Measurements from ENCODE around the gene SLC6A1.

SLC6A1 gene

GRCh38 chr3:10992017-10992942 lies at the start of gene SLC6A1:
Gene SLC6A1 (plus strand): TSS chr3:10992748. CDS start chr3:11017212, 24,464 bp downstream.
- Histone ChIP-seq H3K27me3 (replicated peaks; ENCODE audit: control insufficient read depth, insufficient read depth, low read length) (no peaks in the 10 kb centered on the region; the same call in 1 of the 2 replicates), H3K36me3 (ENCODE audit: control insufficient read depth, insufficient read depth, low read length) (no peaks in the 10 kb centered on the region), H3K4me3 (replicated peaks; ENCODE audit: low read depth, low read length) (no peak within 1 kb of the TSS)
- TF ChIP-seq, protein P1, sequence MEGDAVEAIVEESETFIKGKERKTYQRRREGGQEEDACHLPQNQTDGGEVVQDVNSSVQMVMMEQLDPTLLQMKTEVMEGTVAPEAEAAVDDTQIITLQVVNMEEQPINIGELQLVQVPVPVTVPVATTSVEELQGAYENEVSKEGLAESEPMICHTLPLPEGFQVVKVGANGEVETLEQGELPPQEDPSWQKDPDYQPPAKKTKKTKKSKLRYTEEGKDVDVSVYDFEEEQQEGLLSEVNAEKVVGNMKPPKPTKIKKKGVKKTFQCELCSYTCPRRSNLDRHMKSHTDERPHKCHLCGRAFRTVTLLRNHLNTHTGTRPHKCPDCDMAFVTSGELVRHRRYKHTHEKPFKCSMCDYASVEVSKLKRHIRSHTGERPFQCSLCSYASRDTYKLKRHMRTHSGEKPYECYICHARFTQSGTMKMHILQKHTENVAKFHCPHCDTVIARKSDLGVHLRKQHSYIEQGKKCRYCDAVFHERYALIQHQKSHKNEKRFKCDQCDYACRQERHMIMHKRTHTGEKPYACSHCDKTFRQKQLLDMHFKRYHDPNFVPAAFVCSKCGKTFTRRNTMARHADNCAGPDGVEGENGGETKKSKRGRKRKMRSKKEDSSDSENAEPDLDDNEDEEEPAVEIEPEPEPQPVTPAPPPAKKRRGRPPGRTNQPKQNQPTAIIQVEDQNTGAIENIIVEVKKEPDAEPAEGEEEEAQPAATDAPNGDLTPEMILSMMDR (IDR thresholded peaks at IDR 0.05; ENCODE audit: insufficient read depth, low read length, poor library complexity, severe bottlenecking), result no peak
- no peak for DNase-seq (ENCODE audit: extremely low read depth, insufficient read length)

DNA sequence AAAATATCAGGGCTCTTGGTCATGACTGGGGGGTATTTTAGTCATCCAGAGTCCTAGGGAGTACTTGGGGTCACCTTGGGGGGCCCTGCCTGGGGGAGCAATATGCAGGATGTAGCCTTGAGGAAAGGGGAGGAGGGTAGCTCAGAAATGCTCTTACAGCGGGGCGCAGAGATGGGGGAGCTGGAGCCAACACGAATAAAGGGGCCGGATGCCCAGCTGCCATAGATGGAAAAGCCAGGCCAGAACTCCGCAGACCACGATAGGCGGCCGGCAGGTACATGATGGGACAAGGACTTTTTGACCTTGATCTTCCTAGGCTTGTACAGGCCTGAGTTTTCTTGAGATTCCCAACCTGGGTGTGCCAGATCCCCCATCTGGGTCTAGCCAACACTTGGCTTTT lies 47.7 kb upstream of the SLC6A1 start:
- TF ChIP-seq, protein P1 (IDR thresholded peaks at IDR 0.05; ENCODE audit: insufficient read depth, low read length, poor library complexity, severe bottlenecking), result no peak
- no peak overlapping the region for H3K4me3 ChIP-seq (replicated peaks; ENCODE audit: low read depth, low read length)
- DNase-seq (ENCODE audit: extremely low read depth, insufficient read length), result no peak
- H3K27me3 ChIP-seq (replicated peaks; ENCODE audit: control insufficient read depth, insufficient read depth, low read length), result no peaks in the 10 kb centered on the region; the same call in 1 of the 2 replicates
- no peaks in the 10 kb centered on the region for H3K36me3 ChIP-seq (ENCODE audit: control insufficient read depth, insufficient read depth, low read length)

GRCh38 chr3:10945683-10946287 lies 46.8 kb upstream of the SLC6A1 start:
- peak; percentile 13 for DNase-seq (ENCODE audit: extremely low read depth, insufficient read length)
- Histone ChIP-seq H3K27me3 (replicated peaks; ENCODE audit: control insufficient read depth, insufficient read depth, low read length) (no peaks in the 10 kb centered on the region; the same call in 1 of the 2 replicates), H3K4me3 (replicated peaks; ENCODE audit: low read depth, low read length) (no peak overlapping the region), H3K36me3 (ENCODE audit: control insufficient read depth, insufficient read depth, low read length) (no peaks in the 10 kb centered on the region)
- TF ChIP-seq, protein P1 (IDR thresholded peaks at IDR 0.05; ENCODE audit: insufficient read depth, low read length, poor library complexity, severe bottlenecking), result peak; percentile 90

GRCh38 chr3:10946526-10946925 lies 46.0 kb upstream of the SLC6A1 start:
- Histone ChIP-seq H3K36me3 (ENCODE audit: control insufficient read depth, insufficient read depth, low read length) (no peaks in the 10 kb centered on the region), H3K4me3 (replicated peaks; ENCODE audit: low read depth, low read length) (no peak overlapping the region), H3K27me3 (replicated peaks; ENCODE audit: control insufficient read depth, insufficient read depth, low read length) (no peaks in the 10 kb centered on the region)
- no peak for DNase-seq (ENCODE audit: extremely low read depth, insufficient read length)
- TF ChIP-seq, protein P1 (IDR thresholded peaks at IDR 0.05; ENCODE audit: insufficient read depth, low read length, poor library complexity, severe bottlenecking), result no peak

GRCh38 chr3:10948326-10948725 lies 44.2 kb upstream of the SLC6A1 start:
- DNase-seq (ENCODE audit: extremely low read depth, insufficient read length), result no peak
- TF ChIP-seq, protein P1 (IDR thresholded peaks at IDR 0.05; ENCODE audit: insufficient read depth, low read length, poor library complexity, severe bottlenecking), result no peak
- Histone ChIP-seq H3K36me3 (ENCODE audit: control insufficient read depth, insufficient read depth, low read length) (no peaks in the 10 kb centered on the region), H3K4me3 (replicated peaks; ENCODE audit: low read depth, low read length) (no peak overlapping the region), H3K27me3 (replicated peaks; ENCODE audit: control insufficient read depth, insufficient read depth, low read length) (no peaks in the 10 kb centered on the region)
